Measurements from ENCODE around the gene TGFBRAP1. TPM values are rescaled to one million over a fixed set of nuclear protein-coding genes. Genes with fewer than 3 reads are reported as not detected.

Gene TGFBRAP1
- total RNA-seq, 1 donor from 2014 or later, result 20.0 TPM

DNA sequence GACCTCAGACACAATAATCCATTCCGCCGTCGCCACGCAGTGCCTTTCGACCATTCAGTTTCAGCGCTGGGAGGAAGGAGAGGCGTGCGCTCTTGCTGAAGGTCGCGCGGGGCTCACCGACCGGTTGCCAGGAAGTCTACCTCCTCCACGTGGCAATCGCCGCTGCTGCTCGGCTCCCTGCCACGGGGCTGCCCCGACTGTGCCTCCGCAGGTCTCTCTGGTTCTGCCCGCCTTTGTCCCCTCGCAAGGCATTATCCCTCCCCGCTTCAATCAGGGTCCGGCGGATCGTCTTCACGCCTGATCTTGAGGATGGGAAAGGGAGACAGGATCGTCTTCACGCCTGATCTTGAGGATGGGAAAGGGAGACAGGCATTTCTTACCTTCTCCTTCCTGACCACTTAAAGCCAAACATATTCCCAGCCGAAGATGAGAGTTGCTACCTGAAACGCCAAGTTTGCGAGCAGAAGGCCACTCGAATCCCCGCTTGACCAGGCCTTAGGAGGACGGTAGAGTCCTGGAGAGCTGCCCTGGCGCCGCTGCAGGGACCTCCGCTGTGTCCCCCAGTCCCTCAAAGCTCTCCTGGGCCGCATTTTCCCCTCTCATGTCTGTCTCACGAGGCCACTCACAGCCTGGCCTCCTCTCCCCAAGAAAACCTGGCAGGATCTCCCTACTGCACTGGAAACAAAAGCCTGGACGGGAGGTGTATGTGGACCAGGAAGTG is 92.3 kb downstream of the TGFBRAP1 start:
- no peaks in the 10 kb centered on the region for H3K4me1 Mint-ChIP-seq (ENCODE audit: low read depth)
- DNase-seq (ENCODE audit: low spot score, unreplicated experiment), result no peak
- TF ChIP-seq CTCF (IDR thresholded peaks at IDR 0.05; ENCODE audit: unreplicated experiment), result no peak
- no peak overlapping the region for H3K27ac Mint-ChIP-seq
- H3K27me3 Mint-ChIP-seq, result peaks cover 22% of the 10 kb centered on the region
- H3K36me3 Mint-ChIP-seq (ENCODE audit: insufficient read depth), result no peaks in the 10 kb centered on the region
- H3K9me3 Mint-ChIP-seq (ENCODE audit: low read depth), result no peaks in the 10 kb centered on the region
- H3K4me3 Mint-ChIP-seq (ENCODE audit: low read depth), result no peak overlapping the region

DNA sequence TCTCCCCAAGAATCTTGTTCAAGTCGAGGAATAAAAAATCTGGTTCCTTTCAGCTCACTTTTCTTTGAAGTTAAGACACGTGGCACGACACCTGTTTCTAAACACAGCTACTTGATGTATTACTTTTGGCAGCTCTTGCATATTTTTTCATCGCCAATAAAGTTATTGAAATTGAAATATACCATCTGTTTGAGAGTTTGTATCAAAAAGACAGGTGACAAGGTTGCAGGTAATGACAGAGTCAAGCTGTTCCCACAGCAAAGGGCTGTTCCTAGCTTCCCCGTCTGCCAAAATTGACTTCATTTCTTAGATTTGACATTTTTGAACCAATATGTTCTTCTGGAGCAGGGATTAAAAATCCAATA is 93.5 kb downstream of the TGFBRAP1 start:
- peaks cover 22% of the 10 kb centered on the region for H3K27me3 Mint-ChIP-seq
- DNase-seq (ENCODE audit: low spot score, unreplicated experiment), result no peak
- H3K4me3 Mint-ChIP-seq (ENCODE audit: low read depth), result no peak overlapping the region
- H3K27ac Mint-ChIP-seq, result no peak overlapping the region
- no peaks in the 10 kb centered on the region for H3K9me3 Mint-ChIP-seq (ENCODE audit: low read depth)
- H3K36me3 Mint-ChIP-seq (ENCODE audit: insufficient read depth), result no peaks in the 10 kb centered on the region
- TF ChIP-seq CTCF (IDR thresholded peaks at IDR 0.05; ENCODE audit: unreplicated experiment), result no peak
- no peaks in the 10 kb centered on the region for H3K4me1 Mint-ChIP-seq (ENCODE audit: low read depth)

DNA sequence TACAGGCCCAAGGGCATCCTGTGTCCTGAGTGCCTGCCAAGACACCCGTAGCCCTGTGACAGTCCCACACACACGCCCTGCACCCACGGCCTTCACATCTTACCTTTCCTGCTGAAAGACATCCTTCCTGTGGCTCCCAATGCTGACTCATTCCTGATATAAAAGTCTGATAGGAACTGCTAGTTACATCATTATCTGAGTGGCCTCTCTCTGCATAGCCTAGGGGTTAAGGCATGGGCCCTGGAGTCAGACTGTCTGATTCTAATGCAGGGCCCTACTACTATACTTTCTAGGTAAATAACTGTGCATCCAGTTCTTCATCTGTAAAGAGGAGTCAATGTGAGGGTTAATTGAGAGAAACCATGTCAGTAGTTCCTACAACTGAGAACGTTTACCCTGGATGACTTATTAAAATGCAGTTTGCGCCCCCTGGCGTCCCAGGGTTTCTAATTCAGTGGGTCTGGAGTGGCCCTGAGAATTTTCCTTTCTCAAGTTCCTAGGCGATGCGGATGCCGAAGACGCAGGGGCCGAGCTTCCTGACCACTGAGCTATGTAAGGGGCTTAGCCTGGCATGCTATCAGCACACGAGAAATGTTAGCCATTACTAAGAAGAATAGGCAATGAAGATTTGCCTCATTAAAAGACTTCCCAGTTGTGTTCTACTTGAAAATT is 94.0 kb downstream of the TGFBRAP1 start:
- H3K27ac Mint-ChIP-seq, result no peak overlapping the region
- no peak overlapping the region for H3K4me3 Mint-ChIP-seq (ENCODE audit: low read depth)
- no peaks in the 10 kb centered on the region for H3K36me3 Mint-ChIP-seq (ENCODE audit: insufficient read depth)
- TF ChIP-seq CTCF (IDR thresholded peaks at IDR 0.05; ENCODE audit: unreplicated experiment), result peak; percentile 95
- H3K4me1 Mint-ChIP-seq (ENCODE audit: low read depth), result no peaks in the 10 kb centered on the region
- no peaks in the 10 kb centered on the region for H3K9me3 Mint-ChIP-seq (ENCODE audit: low read depth)
- peak; percentile 59 for DNase-seq (ENCODE audit: low spot score, unreplicated experiment)
- H3K27me3 Mint-ChIP-seq, result peaks cover 22% of the 10 kb centered on the region

DNA sequence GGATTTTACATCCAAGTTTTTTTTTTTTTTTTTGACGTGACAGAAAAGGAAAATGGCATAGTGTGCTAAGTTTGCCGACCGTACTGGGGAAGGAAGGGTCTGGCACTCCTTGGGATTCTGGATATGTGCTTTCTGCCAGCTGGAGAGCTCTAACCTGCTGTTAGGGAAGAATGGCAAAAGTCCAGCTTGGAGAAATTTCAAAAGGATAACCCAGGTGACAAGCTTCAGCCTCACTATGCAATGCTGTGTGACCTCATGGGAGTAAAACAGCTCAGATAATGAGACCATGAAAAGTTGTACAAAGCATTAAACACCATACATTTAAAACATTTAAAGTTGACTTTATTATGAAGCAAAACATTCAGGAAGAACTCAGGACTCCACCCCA is 98.3 kb downstream of the TGFBRAP1 start:
- Mint-ChIP-seq H3K4me1 (ENCODE audit: low read depth) (no peaks in the 10 kb centered on the region), H3K27me3 (peaks cover 6% of the 10 kb centered on the region), H3K27ac (no peak overlapping the region), H3K9me3 (ENCODE audit: low read depth) (no peaks in the 10 kb centered on the region), H3K36me3 (ENCODE audit: insufficient read depth) (no peaks in the 10 kb centered on the region), H3K4me3 (ENCODE audit: low read depth) (no peak overlapping the region)
- no peak for DNase-seq (ENCODE audit: low spot score, unreplicated experiment)
- no peak for TF ChIP-seq CTCF (IDR thresholded peaks at IDR 0.05; ENCODE audit: unreplicated experiment)

DNA sequence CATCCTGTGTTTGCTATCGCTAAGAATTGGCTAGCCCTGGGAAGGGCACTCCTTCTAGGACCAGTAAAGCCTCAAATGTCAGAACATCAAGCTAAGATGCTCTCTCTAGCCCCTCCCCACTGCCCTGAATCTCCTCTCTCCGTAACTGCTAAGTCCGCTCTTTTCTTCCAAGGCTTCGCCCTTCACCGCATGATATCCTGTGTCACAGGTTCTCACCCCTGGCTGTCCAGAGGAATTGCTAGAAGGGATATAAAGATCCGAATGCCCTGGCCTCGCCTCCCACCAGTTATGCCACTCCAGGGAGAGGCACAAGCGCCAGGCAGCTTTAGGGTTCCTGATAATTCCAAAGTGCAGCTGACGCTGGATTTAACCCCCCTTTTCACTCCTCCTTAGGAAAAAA is 105.1 kb downstream of the TGFBRAP1 start:
- no peaks in the 10 kb centered on the region for H3K27me3 Mint-ChIP-seq
- H3K4me1 Mint-ChIP-seq (ENCODE audit: low read depth), result no peaks in the 10 kb centered on the region
- no peaks in the 10 kb centered on the region for H3K36me3 Mint-ChIP-seq (ENCODE audit: insufficient read depth)
- no peak overlapping the region for H3K4me3 Mint-ChIP-seq (ENCODE audit: low read depth)
- H3K9me3 Mint-ChIP-seq (ENCODE audit: low read depth), result no peaks in the 10 kb centered on the region
- no peak for DNase-seq (ENCODE audit: low spot score, unreplicated experiment)
- no peak for TF ChIP-seq CTCF (IDR thresholded peaks at IDR 0.05; ENCODE audit: unreplicated experiment)
- no peak overlapping the region for H3K27ac Mint-ChIP-seq
